Kidney (tissue), 14 donors: ENCODE results near the gene ASB1. TPM values are rescaled to one million over a fixed set of nuclear protein-coding genes. Genes with fewer than 3 reads are reported as not detected.
A peak's percentile ranks its signal among the peaks of the same experiment; 100 is the strongest.

Source experiments
- DNase-seq, 5 donors: peaks; one replicate each; pipeline ENCODE4 v3.0.0-alpha.2; 2013 to 2020
- FAIRE-seq: peaks from 2 replicates; lab custom pipeline; 2012; peaks lifted over from hg19 to GRCh38; lab: Jason Lieb, UNC
- H3K27ac ChIP-seq, 2 donors: one replicate each; pipeline ENCODE4 v1.7.0; 2013; ENCODE audit warnings: low read depth in 2 of 2, low read length in 2 of 2, inconsistent platforms in 1 of 2
- H3K27me3 ChIP-seq: one replicate; pipeline ENCODE4 v1.7.1; 2013; ENCODE audit warnings: low read length, inconsistent platforms; ENCODE audit not compliant: control insufficient read depth, insufficient read depth
- H3K36me3 ChIP-seq, 3 donors: one replicate each; pipeline versions ENCODE4 v1.7.0 to v1.7.1; 2013; ENCODE audit warnings: low read length in 3 of 3, control low read depth in 1 of 3, inconsistent platforms in 1 of 3; ENCODE audit not compliant: insufficient read depth in 3 of 3, control insufficient read depth in 2 of 3
- H3K4me1 ChIP-seq, 3 donors: one replicate each; pipeline versions ENCODE4 v1.7.0 to v1.7.1; 2013; ENCODE audit warnings: low read length in 3 of 3, inconsistent platforms in 1 of 3, low read depth in 1 of 3; ENCODE audit not compliant: control insufficient read depth in 2 of 3, insufficient read depth in 2 of 3
- H3K4me3 ChIP-seq, 3 donors: one replicate each; pipeline versions ENCODE4 v1.7.0 to v1.8.1; 2013; ENCODE audit warnings: low read length in 3 of 3, control low read depth in 1 of 3, inconsistent platforms in 1 of 3
- H3K9ac ChIP-seq, 3 donors: one replicate each; pipeline versions ENCODE4 v1.7.0 to v1.7.1; 2013; ENCODE audit warnings: low read length in 3 of 3, control low read depth in 1 of 3, inconsistent platforms in 1 of 3
- H3K9me3 ChIP-seq, 3 donors: one replicate each; pipeline versions ENCODE4 v1.7.0 to v1.7.1; 2013; ENCODE audit warnings: low read length in 3 of 3, control low read depth in 1 of 3, inconsistent platforms in 1 of 3; ENCODE audit not compliant: control insufficient read depth in 2 of 3, insufficient read depth in 1 of 3
- CTCF ChIP-seq: IDR thresholded peaks from 3 replicates; pipeline ENCODE4 v1.5.1; 2012; ENCODE audit warnings: mild to moderate bottlenecking, moderate library complexity, borderline replicate concordance; ENCODE audit not compliant: insufficient read depth; ENCODE audit errors: extremely low read depth
- intact Hi-C: fragments of 100-400 bp; cut with DNase I; formaldehyde crosslinking; loops from one replicate; pipeline ENCODE4 v1.11.1; 2022
- polyA plus RNA-seq: library from polyadenylated mRNA; stranded (reverse); fragments of 350-450 nt; fragmentation: Illumina TruSeq; extraction: RNeasy Lipid Tissue Mini Kit (QIAGEN cat#74804); gene quantifications from one replicate; pipeline ENCODE4 v1.2.3, GENCODE V29; 2014; ENCODE audit warnings: low read depth, low replicate concordance; ENCODE audit not compliant: insufficient read depth
- total RNA-seq: library from RNA; stranded (reverse); fragmentation: NEBNext Ultra II Directional; extraction: Animal tissue kit (Norgen Biotek cat#: 25700); gene quantifications from one replicate; pipeline ENCODE4 v1.2.1, GENCODE V29; 2021
- donor health status: control.
- donor health status: control.
- donor health status: control.
- donor health status: control.
- donor health status: control.
- donor health status: DM: yes; HTN: yes; CAD: no.
- donor health status: Normal renal cell carcinoma (clear cell type).

The ASB1 gene
- total and polyA plus RNA-seq, 2 donors from 2014 or later: 28.1 to 29.4 TPM

- FAIRE-seq (no peak), DNase-seq (peak in 3 of 5 donors; percentile 46 to 69 (median 52))
- Histone ChIP-seq H3K4me1 (peaks cover 0 to 3% (median 0%) of the 10 kb centered on the region in 3 donors), H3K36me3 (peaks cover 0 to 6% (median 3%) of the 10 kb centered on the region in 3 donors), H3K9me3 (no peaks in the 10 kb centered on the region), H3K27ac (no peak overlapping the region), H3K4me3 (no peak overlapping the region), H3K9ac (no peak overlapping the region), H3K27me3 (no peaks in the 10 kb centered on the region)
- intact Hi-C loops: no loop called here
- TF ChIP-seq CTCF: no peak
These were observed 47.5 kb upstream of the ASB1 start for GRCh38 chr2:238379096-238379810.

- intact Hi-C loops: no loop called here
- H3K27ac ChIP-seq: no peak overlapping the region
These were observed 46.4 kb upstream of the ASB1 start for GRCh38 chr2:238380336-238380735.

GRCh38 chr2:238380785-238381184 is 45.9 kb upstream of the ASB1 start:
- Histone ChIP-seq H3K9me3 (no peaks in the 10 kb centered on the region), H3K27me3 (no peaks in the 10 kb centered on the region), H3K36me3 (peaks cover 0 to 6% (median 3%) of the 10 kb centered on the region in 3 donors), H3K4me1 (peaks cover 0 to 3% (median 0%) of the 10 kb centered on the region in 3 donors), H3K9ac (no peak overlapping the region), H3K4me3 (no peak overlapping the region), H3K27ac (no peak overlapping the region)
- no peak for TF ChIP-seq CTCF
- intact Hi-C loops: no loop called here
- no peak for FAIRE-seq
- no peak for DNase-seq

More at GRCh38 chr2:238380336-238380735, 46.4 kb upstream of the ASB1 start:
- FAIRE-seq (no peak), DNase-seq (no peak)
- Histone ChIP-seq H3K9me3 (no peaks in the 10 kb centered on the region), H3K4me3 (no peak overlapping the region), H3K27me3 (no peaks in the 10 kb centered on the region), H3K36me3 (peaks cover 0 to 6% (median 3%) of the 10 kb centered on the region in 3 donors), H3K4me1 (peaks cover 0 to 3% (median 0%) of the 10 kb centered on the region in 3 donors), H3K9ac (no peak overlapping the region)
- TF ChIP-seq CTCF: no peak
